Endothelial cell of umbilical vein (primary cell): Measurements from ENCODE around the gene CST3. TPM values are rescaled to one million over a fixed set of nuclear protein-coding genes. Genes with fewer than 3 reads are reported as not detected.
"Not testable (repeated sequence)": the region's sequence is repeated elsewhere in the genome, so short reads cannot be mapped to it uniquely, and the experiment has no call there.

Source experiments
- BruUV-seq: library from RNA; stranded (reverse); fragments of 400-500 nt; replicated peaks from 2 replicates; lab custom pipeline; 2021; lab: Mats Ljungman, UMichigan
- CTCF ChIA-PET: fragments of 300-600, 350-600 bp; sonication (Branson Sonifier 250); formaldehyde crosslinking; loops from one replicate; lab custom pipeline; 2021; ENCODE audit warnings: antibody characterized with exemption, inconsistent platforms; lab: Charles Lee
- POLR2A ChIA-PET: fragments of 300-600, 350-600 bp; sonication (Branson Sonifier 250); formaldehyde crosslinking; loops from one replicate; lab custom pipeline; 2021; ENCODE audit warnings: antibody characterized with exemption, inconsistent platforms; lab: Charles Lee
- DNase-seq: peaks from one replicate; pipeline ENCODE4 v3.0.0-alpha.2; 2011; ENCODE audit warnings: low read depth, low spot score
- FAIRE-seq: peaks from 2 replicates; lab custom pipeline; 2011; peaks lifted over from hg19 to GRCh38; lab: Jason Lieb, UNC
- H2AFZ ChIP-seq: 2 replicates; pipeline ENCODE4 v1.6.0; 2012; ENCODE audit warnings: low read depth, low read length, control low read depth, inconsistent platforms
- H3K27ac ChIP-seq: 2 replicates; pipeline ENCODE4 v1.5.1; 2011; ENCODE audit warnings: low read depth, mild to moderate bottlenecking, control low read depth, low read length, moderate library complexity; ENCODE audit not compliant: insufficient read depth
- H3K27me3 ChIP-seq, 2 experiments: 2 replicates each; pipeline versions ENCODE4 v1.6.0 to v1.6.1; 2011; ENCODE audit warnings: low read length in 2 of 2, mixed read lengths in 1 of 2; ENCODE audit not compliant: control insufficient read depth in 2 of 2, insufficient read depth in 2 of 2
- H3K36me3 ChIP-seq, 2 experiments: 2 replicates in 1 of 2; 3 replicates in 1 of 2; pipeline ENCODE4 v1.5.1; 2011; ENCODE audit warnings: low read length in 2 of 2, mild to moderate bottlenecking in 1 of 2, moderate library complexity in 1 of 2; ENCODE audit not compliant: control insufficient read depth in 2 of 2, insufficient read depth in 2 of 2; ENCODE audit errors: extremely low read depth in 1 of 2
- H3K4me1 ChIP-seq: 3 replicates; pipeline ENCODE4 v1.5.1; 2011; ENCODE audit warnings: mild to moderate bottlenecking, low read length; ENCODE audit not compliant: control insufficient read depth, insufficient read depth; ENCODE audit errors: extremely low read depth
- H3K4me2 ChIP-seq: 2 replicates; pipeline ENCODE4 v1.6.1; 2011; ENCODE audit warnings: low read length, control low read depth, mixed read lengths; ENCODE audit not compliant: insufficient read depth
- H3K4me3 ChIP-seq, 3 experiments: fragments of 200-600 bp in 1 of 3; sonication (generic), shearing (Covaris generic) in 1 of 3; replicated peaks in 1 of 3; 2 replicates each; pipeline ENCODE4 v1.5.1; 2011 to 2016; ENCODE audit warnings: control low read depth in 3 of 3, low read length in 3 of 3, mild to moderate bottlenecking in 2 of 3, inconsistent platforms in 1 of 3, low read depth in 1 of 3, moderate library complexity in 1 of 3; ENCODE audit not compliant: insufficient read depth in 1 of 3
- H3K79me2 ChIP-seq: 2 replicates; pipeline ENCODE4 v1.6.0; 2012; ENCODE audit warnings: low read length, inconsistent platforms; ENCODE audit not compliant: control insufficient read depth, insufficient read depth
- H3K9ac ChIP-seq: replicated peaks from 2 replicates; pipeline ENCODE3; 2011; ENCODE audit warnings: low read length, control low read depth; ENCODE audit not compliant: insufficient read depth; ENCODE audit errors: extremely low read depth
- H3K9me1 ChIP-seq: replicated peaks from 3 replicates; pipeline ENCODE4 v1.6.0; 2011; ENCODE audit warnings: mild to moderate bottlenecking, low read length; ENCODE audit not compliant: control insufficient read depth, insufficient read depth; ENCODE audit errors: extremely low read depth
- H3K9me3 ChIP-seq: replicated peaks from 2 replicates; pipeline ENCODE4 v1.5.1; 2012; ENCODE audit warnings: low read length, inconsistent platforms; ENCODE audit not compliant: control insufficient read depth, insufficient read depth
- H4K20me1 ChIP-seq: replicated peaks from 2 replicates; pipeline ENCODE3; 2011; ENCODE audit warnings: mild to moderate bottlenecking, low read length; ENCODE audit not compliant: control insufficient read depth, insufficient read depth; ENCODE audit errors: extremely low read depth
- EZH2 ChIP-seq: IDR thresholded peaks from 2 replicates; pipeline ENCODE4 v1.6.1; 2012; ENCODE audit warnings: borderline replicate concordance, low read depth, mild to moderate bottlenecking, moderate library complexity, low read length, inconsistent platforms; ENCODE audit not compliant: severe bottlenecking
- FOS ChIP-seq: IDR thresholded peaks from 2 replicates; pipeline ENCODE4 v1.6.1; 2011; ENCODE audit warnings: mild to moderate bottlenecking, low read length, moderate library complexity, borderline replicate concordance; ENCODE audit not compliant: insufficient read depth
- JUN ChIP-seq: IDR thresholded peaks from 2 replicates; pipeline ENCODE4 v1.6.1; 2011; ENCODE audit warnings: borderline replicate concordance, low read depth; ENCODE audit not compliant: insufficient read length, insufficient read depth
- MAX ChIP-seq: IDR thresholded peaks from 2 replicates; pipeline ENCODE4 v1.6.1; 2011; ENCODE audit not compliant: insufficient read depth, insufficient read length
- POLR2AphosphoS5 ChIP-seq: IDR thresholded peaks from 2 replicates; pipeline ENCODE4 v1.6.1; 2012; ENCODE audit warnings: low read depth, mild to moderate bottlenecking, control low read depth, low read length, moderate library complexity; ENCODE audit not compliant: insufficient read depth
- dilution Hi-C: fragments of 300-500 bp; cut with MboI; formaldehyde crosslinking; loops from one replicate; pipeline ENCODE4 v1.15.0; 2019; ENCODE audit warnings: low sequenced_read_pairs; ENCODE audit not compliant: extremely low pct_ligation_motif_present
- intact Hi-C: fragments of 100-400 bp; cut with micrococcal nuclease; formaldehyde crosslinking; loops from one replicate; pipeline ENCODE4 v1.10.0; 2022
- polyA plus RNA-seq, 4 experiments: library from polyadenylated mRNA; depleted of rRNA in 3 of 4; stranded (reverse) in 3 of 4; unstranded in 1 of 4; fragments of >200 nt; gene quantifications; 2 replicates each; pipeline versions ENCODE4 v1.2.1 to v1.2.3, GENCODE V29; 2011 to 2012; ENCODE audit warnings: missing spikeins in 1 of 4
- total RNA-seq: library from RNA; stranded (reverse); gene quantifications from 2 replicates; pipeline ENCODE4 v1.2.3, GENCODE V29; 2021

CST3 gene
- total and polyA plus RNA-seq, 2 donors (not counting 3 experiments of a cell fraction or from before 2014, with no cell fraction given) = 251 to 479 TPM

- ChIA-PET CTCF (interaction anchor here (1.2 kb wide), 1 partner anchor 13 kb away, joined by 3 read pairs; no protein-coding TSS in a partner anchor), POLR2A (no interaction called here)
- no peak overlapping the region for H3K9ac ChIP-seq
- DNase-seq = no peak
- no peak overlapping the region for H3K4me3 ChIP-seq
- H3K79me2 ChIP-seq = no peaks in the 10 kb centered on the region
- TF ChIP-seq EZH2 (no peak), JUN (no peak), FOS (no peak)
- dilution Hi-C loops (no loop called here), intact Hi-C loops (loop anchor here (2.0 kb wide), 1 partner anchor 13 kb away; the partner anchor contains the start of gene CST3)
- H3K4me1 ChIP-seq = peaks cover 12% of the 10 kb centered on the region
- no peaks in the 10 kb centered on the region for H3K9me1 ChIP-seq
- no peaks in the 10 kb centered on the region for H3K27me3 ChIP-seq
- BruUV-seq = no TSS peak
- no peak overlapping the region for H2AFZ ChIP-seq
- no peaks in the 10 kb centered on the region for H3K9me3 ChIP-seq
- no peak overlapping the region for H3K27ac ChIP-seq
- H4K20me1 ChIP-seq = no peaks in the 10 kb centered on the region
- no peak overlapping the region for H3K4me2 ChIP-seq
- no peak for FAIRE-seq
- no peaks in the 10 kb centered on the region for H3K36me3 ChIP-seq
Observed at GRCh38 chr20:23623666-23624323, 14.0 kb downstream of the CST3 start.

GRCh38 chr20:23622839-23623343 lies 14.9 kb downstream of the CST3 start:
- Histone ChIP-seq H3K9me1 (no peaks in the 10 kb centered on the region), H4K20me1 (no peaks in the 10 kb centered on the region), H3K4me1 (peaks cover 10% of the 10 kb centered on the region), H3K79me2 (no peaks in the 10 kb centered on the region), H3K4me3 (peak overlapping the region; percentile 8 to 68 (median 20)), H3K36me3 (no peaks in the 10 kb centered on the region), H3K27ac (peak overlapping the region; percentile 66), H2AFZ (peak overlapping the region; percentile 97), H3K9me3 (no peaks in the 10 kb centered on the region), H3K4me2 (peak overlapping the region; percentile 92), H3K27me3 (no peaks in the 10 kb centered on the region), H3K9ac (peak overlapping the region; percentile 71)
- FAIRE-seq = peak; percentile 83
- dilution Hi-C loops (no loop called here), intact Hi-C loops (loop anchor here (2.0 kb wide), 1 partner anchor 14 kb away; the partner anchor contains the start of gene CST3)
- no peak for TF ChIP-seq MAX
- TF ChIP-seq POLR2AphosphoS5 = peak; percentile 19
- peak; percentile 39 for TF ChIP-seq JUN
- TF ChIP-seq FOS = peak; percentile 88
- TSS peak; percentile 39 for BruUV-seq
- DNase-seq = peak; percentile 68
- ChIA-PET CTCF (interaction anchor here (0.7 to 1.2 kb wide), 6 partner anchors 14 to 181 kb away, joined by 3 to 7 read pairs (median 3); no protein-coding TSS in a partner anchor), POLR2A (interaction anchor here (1.2 kb wide), 1 partner anchor 15 kb away, joined by 5 read pairs; the partner anchor contains the start of gene CST3)

GRCh38 chr20:23622401-23622800 lies 15.4 kb downstream of the CST3 start:
- FAIRE-seq, H2AFZ ChIP-seq, H3K4me1 ChIP-seq, H3K9me3 ChIP-seq, DNase-seq, H3K9me1 ChIP-seq, H3K79me2 ChIP-seq, H3K36me3 ChIP-seq, H4K20me1 ChIP-seq, dilution Hi-C loops, H3K27me3 ChIP-seq, BruUV-seq: not testable (repeated sequence)
- ChIA-PET CTCF (interaction anchor here (0.7 to 1.2 kb wide), 6 partner anchors 15 to 180 kb away, joined by 3 to 7 read pairs (median 3); no protein-coding TSS in a partner anchor), POLR2A (interaction anchor here (1.2 kb wide), 1 partner anchor 15 kb away, joined by 5 read pairs; the partner anchor contains the start of gene CST3)
- Histone ChIP-seq H3K4me2 (peak overlapping the region; percentile 92), H3K27ac (peak overlapping the region; percentile 66), H3K9ac (peak overlapping the region; percentile 71), H3K4me3 (peak overlapping the region in 1 of 3 experiments; percentile 68)
- intact Hi-C loops = loop anchor here (2.0 kb wide), 1 partner anchor 14 kb away; the partner anchor contains the start of gene CST3
